Peyer's patch (tissue), 4 donors: ENCODE measurements around the gene PLEKHG2. TPM values are rescaled to one million over a fixed set of nuclear protein-coding genes. Genes with fewer than 3 reads are reported as not detected.

Experiments
- DNase-seq, 3 donors: peaks; one replicate each; pipeline ENCODE4 v3.0.0-alpha.2; 2017 to 2019
- H3K27ac ChIP-seq, 4 donors: fragments of 200-600 bp; sonication (generic); one replicate each; pipeline ENCODE4 v1.5.1; 2016 to 2019
- H3K27me3 ChIP-seq, 2 donors: fragments of 200-600 bp; sonication (generic); one replicate each; pipeline ENCODE4 v1.5.1; 2019
- H3K36me3 ChIP-seq, 3 donors: fragments of 200-600 bp; sonication (generic); one replicate each; pipeline ENCODE4 v1.5.1; 2016 to 2019
- H3K4me1 ChIP-seq, 4 donors: fragments of 200-600 bp; sonication (generic); one replicate each; pipeline ENCODE4 v1.5.1; 2016 to 2019
- H3K4me3 ChIP-seq, 4 donors: fragments of 200-600 bp; sonication (generic); 1 replicate in 3 of 4; 2 replicates in 1 of 4; pipeline ENCODE4 v1.5.1; 2016 to 2019; ENCODE audit warnings: mild to moderate bottlenecking in 1 of 4
- H3K9me3 ChIP-seq, 4 donors: fragments of 200-600 bp; sonication (generic); one replicate each; pipeline ENCODE4 v1.5.1; 2016 to 2019; ENCODE audit warnings: mild to moderate bottlenecking in 1 of 4
- CTCF ChIP-seq, 6 experiments: fragments of 450-650 bp in 4 of 6; fragments of 200-600 bp in 2 of 6; sonication (generic) in 1 of 6; IDR thresholded peaks; one replicate each; pipeline ENCODE4 v1.5.1; 2017 to 2019; ENCODE audit warnings: antibody characterized with exemption in 6 of 6, mild to moderate bottlenecking in 3 of 6, moderate library complexity in 1 of 6
- POLR2A ChIP-seq, 2 donors: fragments of 450-650 bp; IDR thresholded peaks; one replicate each; pipeline ENCODE4 v1.5.1; 2017; ENCODE audit warnings: antibody characterized with exemption in 2 of 2, mild to moderate bottlenecking in 2 of 2, moderate library complexity in 2 of 2
- total RNA-seq, 4 donors: library from RNA; depleted of rRNA; stranded (reverse); fragments of >200 nt; gene quantifications; one replicate each; pipeline ENCODE4 v1.1.0, GENCODE V29; 2016

Gene PLEKHG2
- total RNA-seq, 4 donors from 2014 or later = 7.7 to 42.1 (median 16.1) TPM

GRCh38 chr19:39470724-39471339 lies 58.4 kb downstream of the PLEKHG2 start:
- no peaks in the 10 kb centered on the region for H3K4me1 ChIP-seq
- DNase-seq = no peak
- H3K4me3 ChIP-seq = no peak overlapping the region
- no peaks in the 10 kb centered on the region for H3K27me3 ChIP-seq
- TF ChIP-seq CTCF (IDR thresholded peaks at IDR 0.05) (no peak), POLR2A (IDR thresholded peaks at IDR 0.05) (no peak)
- peaks cover 0 to 100% (median 0%) of the 10 kb centered on the region in 3 donors for H3K36me3 ChIP-seq
- no peaks in the 10 kb centered on the region for H3K9me3 ChIP-seq
- no peak overlapping the region for H3K27ac ChIP-seq

- H3K4me3 ChIP-seq = no peak overlapping the region
- no peak for DNase-seq
- H3K9me3 ChIP-seq = no peaks in the 10 kb centered on the region
- H3K27me3 ChIP-seq = no peaks in the 10 kb centered on the region
- H3K27ac ChIP-seq = no peak overlapping the region
- TF ChIP-seq CTCF (IDR thresholded peaks at IDR 0.05) (no peak), POLR2A (IDR thresholded peaks at IDR 0.05) (no peak)
- no peaks in the 10 kb centered on the region for H3K4me1 ChIP-seq
- H3K36me3 ChIP-seq = peaks cover 0 to 97% (median 0%) of the 10 kb centered on the region in 3 donors
These were observed 59.5 kb downstream of the PLEKHG2 start for GRCh38 chr19:39471756-39472536.

- Histone ChIP-seq H3K27me3 (no peaks in the 10 kb centered on the region), H3K36me3 (peaks cover 0 to 87% (median 0%) of the 10 kb centered on the region in 3 donors), H3K27ac (no peak overlapping the region), H3K4me1 (no peaks in the 10 kb centered on the region), H3K4me3 (no peak overlapping the region), H3K9me3 (no peaks in the 10 kb centered on the region)
- DNase-seq = no peak
- TF ChIP-seq POLR2A (IDR thresholded peaks at IDR 0.05) = no peak
- no peak for TF ChIP-seq CTCF (IDR thresholded peaks at IDR 0.05)
These were observed 60.4 kb downstream of the PLEKHG2 start for GRCh38 chr19:39472746-39473442.

- H3K36me3 ChIP-seq = peaks cover 0 to 81% (median 0%) of the 10 kb centered on the region in 3 donors
- no peaks in the 10 kb centered on the region for H3K9me3 ChIP-seq
- TF ChIP-seq CTCF (IDR thresholded peaks at IDR 0.05) = no peak
- TF ChIP-seq POLR2A (IDR thresholded peaks at IDR 0.05) = no peak
- H3K27me3 ChIP-seq = no peaks in the 10 kb centered on the region
- H3K4me3 ChIP-seq = no peak overlapping the region
- no peak for DNase-seq
- no peak overlapping the region for H3K27ac ChIP-seq
- no peaks in the 10 kb centered on the region for H3K4me1 ChIP-seq
These were observed 61.0 kb downstream of the PLEKHG2 start for GRCh38 chr19:39473443-39473960.

GRCh38 chr19:39474139-39474620 lies 61.7 kb downstream of the PLEKHG2 start:
- Histone ChIP-seq H3K4me1 (no peaks in the 10 kb centered on the region), H3K27me3 (no peaks in the 10 kb centered on the region), H3K27ac (no peak overlapping the region), H3K36me3 (peaks cover 0 to 74% (median 0%) of the 10 kb centered on the region in 3 donors), H3K4me3 (no peak overlapping the region), H3K9me3 (no peaks in the 10 kb centered on the region)
- peak; percentile 65 to 77 (median 67) for DNase-seq
- peak; percentile 29 to 85 (median 60) for TF ChIP-seq CTCF (IDR thresholded peaks at IDR 0.05)
- no peak for TF ChIP-seq POLR2A (IDR thresholded peaks at IDR 0.05)
